ENCODE data around the gene CMTM6.

The CMTM6 gene

GRCh38 chr3:32500880-32501782 lies 1.5 kb downstream of the CMTM6 start:
- in situ Hi-C loops (cut with MboI; ENCODE audit: low sequenced_read_pairs) = loop anchor here (10.0 to 25.0 kb wide), 2 partner anchors 164 to 436 kb away; no protein-coding TSS in a partner anchor

GRCh38 chr3:32500231-32500630 lies 2.4 kb downstream of the CMTM6 start:
- in situ Hi-C loops (cut with MboI; ENCODE audit: low sequenced_read_pairs) = loop anchor here (10.0 to 25.0 kb wide), 2 partner anchors 165 to 437 kb away; no protein-coding TSS in a partner anchor

GRCh38 chr3:32499585-32499984 lies 3.1 kb downstream of the CMTM6 start:
- in situ Hi-C loops (cut with MboI; ENCODE audit: low sequenced_read_pairs) = no loop called here

- in situ Hi-C loops (cut with MboI; ENCODE audit: low sequenced_read_pairs) = no loop called here
Measured at GRCh38 chr3:32498992-32499391, 3.7 kb downstream of the CMTM6 start.

- in situ Hi-C loops (cut with MboI; ENCODE audit: low sequenced_read_pairs) = no loop called here
Measured at GRCh38 chr3:32498252-32498651, 4.4 kb downstream of the CMTM6 start.

GRCh38 chr3:32495609-32496008 lies 7.0 kb downstream of the CMTM6 start:
- in situ Hi-C loops (cut with MboI; ENCODE audit: low sequenced_read_pairs) = no loop called here

GRCh38 chr3:32495085-32495484 lies 7.6 kb downstream of the CMTM6 start:
- in situ Hi-C loops (cut with MboI; ENCODE audit: low sequenced_read_pairs) = no loop called here

- in situ Hi-C loops (cut with MboI; ENCODE audit: low sequenced_read_pairs) = no loop called here
Measured at GRCh38 chr3:32493437-32494414, 8.9 kb downstream of the CMTM6 start.

- in situ Hi-C loops (cut with MboI; ENCODE audit: low sequenced_read_pairs) = no loop called here
Measured at GRCh38 chr3:32492684-32493436, 9.8 kb downstream of the CMTM6 start.

- in situ Hi-C loops (cut with MboI; ENCODE audit: low sequenced_read_pairs) = no loop called here
Measured at GRCh38 chr3:32488474-32489008, 14.1 kb downstream of the CMTM6 start.

- in situ Hi-C loops (cut with MboI; ENCODE audit: low sequenced_read_pairs) = no loop called here
Measured at GRCh38 chr3:32487781-32488473, 14.7 kb downstream of the CMTM6 start.

GRCh38 chr3:32484436-32484835 lies 18.2 kb downstream of the CMTM6 start:
- in situ Hi-C loops (cut with MboI; ENCODE audit: low sequenced_read_pairs) = no loop called here

GRCh38 chr3:32483772-32484171 lies 18.9 kb downstream of the CMTM6 start:
- in situ Hi-C loops (cut with MboI; ENCODE audit: low sequenced_read_pairs) = no loop called here

- in situ Hi-C loops (cut with MboI; ENCODE audit: low sequenced_read_pairs) = no loop called here
Measured at GRCh38 chr3:32482693-32483092, 20.0 kb downstream of the CMTM6 start.

- in situ Hi-C loops (cut with MboI; ENCODE audit: low sequenced_read_pairs) = no loop called here
Measured at GRCh38 chr3:32481791-32482631, 20.6 kb downstream of the CMTM6 start.

- in situ Hi-C loops (cut with MboI; ENCODE audit: low sequenced_read_pairs) = no loop called here
Measured at GRCh38 chr3:32480604-32481003, 22.0 kb downstream of the CMTM6 start.

- in situ Hi-C loops (cut with MboI; ENCODE audit: low sequenced_read_pairs) = loop anchor here (10.0 to 25.0 kb wide), 2 partner anchors 89 to 287 kb away; no protein-coding TSS in a partner anchor
Measured at GRCh38 chr3:32474201-32474600, 28.5 kb downstream of the CMTM6 start.

- in situ Hi-C loops (cut with MboI; ENCODE audit: low sequenced_read_pairs) = loop anchor here (10.0 to 25.0 kb wide), 2 partner anchors 87 to 285 kb away; no protein-coding TSS in a partner anchor
Measured at GRCh38 chr3:32472151-32472550, 30.5 kb downstream of the CMTM6 start.

- in situ Hi-C loops (cut with MboI; ENCODE audit: low sequenced_read_pairs) = loop anchor here (10.0 to 25.0 kb wide), 2 partner anchors 86 to 284 kb away; no protein-coding TSS in a partner anchor
Measured at GRCh38 chr3:32471246-32471645, 31.4 kb downstream of the CMTM6 start.

All from HL-60/S4 (cell line).